ENCODE data around the gene CEBPA. TPM values are rescaled to one million over a fixed set of nuclear protein-coding genes. Genes with fewer than 3 reads are reported as not detected.

CEBPA gene
- total and polyA plus RNA-seq, 10 of the 15 experiments (the other 5 are each of a cell fraction or from before 2014, with no cell fraction given), result 0.04 to 0.36 (median 0.13) TPM; not detected in 4

GRCh38 chr19:33288666-33289065, 13.7 kb downstream of the CEBPA start:
- ChIA-PET RAD21 (ENCODE audit: unreplicated experiment) (no interaction called here), CTCF (no interaction called here), SMC1A (ENCODE audit: uncharacterized antibody, unreplicated experiment) (no interaction called here), POLR2A (no interaction called here)
- TF ChIP-seq CBX5 (IDR thresholded peaks at IDR 0.05; ENCODE audit: low read depth) (peak; percentile 40; the same call in 1 of the 2 replicates), YBX1 (IDR thresholded peaks at IDR 0.05) (no peak)
- H3K9ac ChIP-seq (ENCODE audit: control insufficient read depth, insufficient read depth, low read length), result no peak overlapping the region
- FAIRE-seq, result no peak
- H3K4me1 ChIP-seq (ENCODE audit: control insufficient read depth, insufficient read depth, low read length), result peaks cover 4% of the 10 kb centered on the region; the same call in 1 of the 2 replicates
- ATAC-seq, result no peak
- in situ Hi-C loops (cut with MboI) (no loop called here), intact Hi-C loops (cut with micrococcal nuclease; ENCODE audit: unreplicated experiment) (no loop called here)
- no peak overlapping the region for H3K4me3 ChIP-seq
- no peak for DNase-seq (ENCODE audit: low read depth, low spot score)
- no TSS peak for BruUV-seq (replicated peaks)
- H3K9me3 ChIP-seq (replicated peaks; ENCODE audit: control insufficient read depth, insufficient read depth, low read length), result peaks cover 3% of the 10 kb centered on the region; the same call in 2 of the 3 replicates
- no peaks in the 10 kb centered on the region for H3K27me3 ChIP-seq (replicated peaks in 1 of 2; ENCODE audit: control insufficient read depth in 2 of 2, insufficient read depth in 2 of 2, low read length in 1 of 2)
- H2AFZ ChIP-seq (ENCODE audit: control insufficient read depth, low read depth, low read length), result no peak overlapping the region
- WGBS (ENCODE audit: insufficient coverage, insufficient replicate concordance, low lambda C conversion rate, missing lambda C conversion rate), result 6% methylated on average over 1 of the region's 1 CpG
- no peaks in the 10 kb centered on the region for H3K79me2 ChIP-seq (ENCODE audit: control insufficient read depth, insufficient read depth, low read length)
- no peak overlapping the region for H3K27ac ChIP-seq (ENCODE audit: control insufficient read depth, insufficient read depth)
- H3K4me2 ChIP-seq (ENCODE audit: control insufficient read depth, insufficient read depth), result no peak overlapping the region
- H3K36me3 ChIP-seq (ENCODE audit: control insufficient read depth in 2 of 2, insufficient read depth in 2 of 2, low read length in 1 of 2), result no peaks in the 10 kb centered on the region
- no peaks in the 10 kb centered on the region for H4K20me1 ChIP-seq (ENCODE audit: control insufficient read depth, insufficient read depth)

DNA sequence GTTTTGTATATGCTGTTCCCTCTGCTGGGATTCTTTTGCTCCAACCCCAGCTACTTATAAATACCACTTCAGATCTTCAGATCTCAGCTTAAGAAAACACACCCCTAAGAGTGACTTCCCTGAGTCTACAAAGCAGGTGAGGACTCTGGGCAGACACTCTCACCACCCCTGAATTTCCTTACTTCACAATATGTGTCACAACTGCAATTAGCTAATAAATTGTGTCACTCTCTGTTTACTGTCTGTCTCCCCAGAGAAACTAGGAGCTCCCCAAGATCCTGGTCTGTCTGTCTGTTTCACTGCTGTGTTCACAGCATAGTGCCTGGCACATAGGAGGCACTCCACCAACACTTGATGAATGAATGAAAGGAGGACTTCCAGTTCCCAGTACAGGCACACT, 14.4 kb downstream of the CEBPA start:
- Histone ChIP-seq H3K36me3 (ENCODE audit: control insufficient read depth in 2 of 2, insufficient read depth in 2 of 2, low read length in 1 of 2) (no peaks in the 10 kb centered on the region), H3K27me3 (replicated peaks in 1 of 2; ENCODE audit: control insufficient read depth in 2 of 2, insufficient read depth in 2 of 2, low read length in 1 of 2) (no peaks in the 10 kb centered on the region), H3K9me3 (replicated peaks; ENCODE audit: control insufficient read depth, insufficient read depth, low read length) (peaks cover 3% of the 10 kb centered on the region; the same call in 2 of the 3 replicates), H3K9ac (ENCODE audit: control insufficient read depth, insufficient read depth, low read length) (no peak overlapping the region), H3K4me3 (no peak overlapping the region), H3K79me2 (ENCODE audit: control insufficient read depth, insufficient read depth, low read length) (no peaks in the 10 kb centered on the region), H3K4me2 (ENCODE audit: control insufficient read depth, insufficient read depth) (no peak overlapping the region), H4K20me1 (ENCODE audit: control insufficient read depth, insufficient read depth) (no peaks in the 10 kb centered on the region), H2AFZ (ENCODE audit: control insufficient read depth, low read depth, low read length) (no peak overlapping the region), H3K27ac (ENCODE audit: control insufficient read depth, insufficient read depth) (no peak overlapping the region), H3K4me1 (ENCODE audit: control insufficient read depth, insufficient read depth, low read length) (peaks cover 4% of the 10 kb centered on the region; the same call in 1 of the 2 replicates)
- BruUV-seq (replicated peaks), result no TSS peak
- no peak for ATAC-seq
- RAD21 ChIA-PET (ENCODE audit: unreplicated experiment), result interaction anchor here (0.6 kb wide), 1 partner anchor 607 kb away, joined by 3 read pairs; no protein-coding TSS in a partner anchor
- POLR2A ChIA-PET, result no interaction called here
- CTCF ChIA-PET, result no interaction called here
- SMC1A ChIA-PET (ENCODE audit: uncharacterized antibody, unreplicated experiment), result no interaction called here
- in situ Hi-C loops (cut with MboI), result no loop called here
- no peak for FAIRE-seq
- intact Hi-C loops (cut with micrococcal nuclease; ENCODE audit: unreplicated experiment), result no loop called here
- DNase-seq (ENCODE audit: low read depth, low spot score), result no peak
- TF ChIP-seq NR2C2 (IDR thresholded peaks at IDR 0.05; ENCODE audit: borderline replicate concordance, control insufficient read depth, insufficient read length, low read depth) (no peak), SMAD1 (IDR thresholded peaks at IDR 0.05; ENCODE audit: low read depth, partially characterized antibody) (no peak), ZNF274 (IDR thresholded peaks at IDR 0.05; ENCODE audit: insufficient read depth, insufficient read length) (no peak), ZSCAN29 (IDR thresholded peaks at IDR 0.05) (no peak), SMARCA5 (IDR thresholded peaks at IDR 0.05) (no peak), BRCA1 (IDR thresholded peaks at IDR 0.05; ENCODE audit: low read depth, low read length) (no peak), EP300 (IDR thresholded peaks at IDR 0.05; ENCODE audit: borderline replicate concordance in 1 of 2, control insufficient read depth in 1 of 2, low read depth in 2 of 2, low read length in 2 of 2) (no peak), STAT1 (conservative IDR thresholded peaks at IDR 0.05) (no peak), ESRRA (IDR thresholded peaks at IDR 0.05; ENCODE audit: low read length) (no peak), HDAC2 (IDR thresholded peaks at IDR 0.05) (no peak), ATF7 (IDR thresholded peaks at IDR 0.05; ENCODE audit: low read depth) (no peak), IKZF2 (IDR thresholded peaks at IDR 0.05) (no peak), KLF5 (IDR thresholded peaks at IDR 0.05; ENCODE audit: partially characterized antibody) (no peak), HCFC1 (IDR thresholded peaks at IDR 0.05; ENCODE audit: low read length) (no peak)
- TF ChIP-seq, protein P1, sequence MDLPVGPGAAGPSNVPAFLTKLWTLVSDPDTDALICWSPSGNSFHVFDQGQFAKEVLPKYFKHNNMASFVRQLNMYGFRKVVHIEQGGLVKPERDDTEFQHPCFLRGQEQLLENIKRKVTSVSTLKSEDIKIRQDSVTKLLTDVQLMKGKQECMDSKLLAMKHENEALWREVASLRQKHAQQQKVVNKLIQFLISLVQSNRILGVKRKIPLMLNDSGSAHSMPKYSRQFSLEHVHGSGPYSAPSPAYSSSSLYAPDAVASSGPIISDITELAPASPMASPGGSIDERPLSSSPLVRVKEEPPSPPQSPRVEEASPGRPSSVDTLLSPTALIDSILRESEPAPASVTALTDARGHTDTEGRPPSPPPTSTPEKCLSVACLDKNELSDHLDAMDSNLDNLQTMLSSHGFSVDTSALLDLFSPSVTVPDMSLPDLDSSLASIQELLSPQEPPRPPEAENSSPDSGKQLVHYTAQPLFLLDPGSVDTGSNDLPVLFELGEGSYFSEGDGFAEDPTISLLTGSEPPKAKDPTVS (IDR thresholded peaks at IDR 0.05; ENCODE audit: low read depth, low read length), result no peak

Data from GM12878 (cell line).